ENCODE measurements around the gene NEMP2. TPM values are rescaled to one million over a fixed set of nuclear protein-coding genes. Genes with fewer than 3 reads are reported as not detected.
"Not testable (repeated sequence)": the region's sequence is repeated elsewhere in the genome, so short reads cannot be mapped to it uniquely, and the experiment has no call there.

NEMP2 gene
- total RNA-seq, 2 donors from 2014 or later, result 12.7 to 15.1 TPM

GRCh38 chr2:190507135-190507534 lies 27.4 kb downstream of the NEMP2 start:
- H3K4me3 Mint-ChIP-seq, result no peak overlapping the region
- H3K36me3 Mint-ChIP-seq (ENCODE audit: low read depth), result peaks cover 6% of the 10 kb centered on the region
- no peak for ATAC-seq
- H3K9me3 ChIP-seq (ENCODE audit: control insufficient read depth, low read length, poor library complexity, severe bottlenecking), result no peaks in the 10 kb centered on the region
- DNase-seq, result no peak
- H3K4me1 Mint-ChIP-seq, result peaks cover 5% of the 10 kb centered on the region
- peak overlapping the region; percentile 60 for H3K27ac Mint-ChIP-seq
- no peaks in the 10 kb centered on the region for H3K27me3 Mint-ChIP-seq

- Mint-ChIP-seq H3K36me3 (ENCODE audit: low read depth) (peaks cover 6% of the 10 kb centered on the region), H3K4me1 (peaks cover 5% of the 10 kb centered on the region), H3K4me3 (no peak overlapping the region), H3K27ac (peak overlapping the region; percentile 60), H3K27me3 (no peaks in the 10 kb centered on the region)
- DNase-seq (no peak), ATAC-seq (no peak)
- no peaks in the 10 kb centered on the region for H3K9me3 ChIP-seq (ENCODE audit: control insufficient read depth, low read length, poor library complexity, severe bottlenecking)
Measured at GRCh38 chr2:190506666-190507065, 27.9 kb downstream of the NEMP2 start.

GRCh38 chr2:190505696-190506095 lies 28.8 kb downstream of the NEMP2 start:
- no peak for DNase-seq
- peaks cover 9% of the 10 kb centered on the region for H3K4me1 Mint-ChIP-seq
- peaks cover 10% of the 10 kb centered on the region for H3K36me3 Mint-ChIP-seq (ENCODE audit: low read depth)
- H3K27ac Mint-ChIP-seq, result peak overlapping the region; percentile 60
- no peak for ATAC-seq
- H3K4me3 Mint-ChIP-seq, result no peak overlapping the region
- no peaks in the 10 kb centered on the region for H3K9me3 ChIP-seq (ENCODE audit: control insufficient read depth, low read length, poor library complexity, severe bottlenecking)
- H3K27me3 Mint-ChIP-seq, result no peaks in the 10 kb centered on the region

GRCh38 chr2:190504912-190505311 lies 29.6 kb downstream of the NEMP2 start:
- Mint-ChIP-seq H3K27me3 (no peaks in the 10 kb centered on the region), H3K4me1 (peaks cover 9% of the 10 kb centered on the region), H3K36me3 (ENCODE audit: low read depth) (peaks cover 10% of the 10 kb centered on the region), H3K27ac (peak overlapping the region; percentile 60), H3K4me3 (no peak overlapping the region)
- H3K9me3 ChIP-seq (ENCODE audit: control insufficient read depth, low read length, poor library complexity, severe bottlenecking), result no peaks in the 10 kb centered on the region
- ATAC-seq (no peak), DNase-seq (no peak)

- Mint-ChIP-seq H3K36me3 (ENCODE audit: low read depth) (peaks cover 10% of the 10 kb centered on the region), H3K27me3 (no peaks in the 10 kb centered on the region), H3K27ac (peak overlapping the region; percentile 85), H3K4me1 (peaks cover 9% of the 10 kb centered on the region), H3K4me3 (no peak overlapping the region)
- ATAC-seq, result no peak
- H3K9me3 ChIP-seq (ENCODE audit: control insufficient read depth, low read length, poor library complexity, severe bottlenecking), result no peaks in the 10 kb centered on the region
- no peak for DNase-seq
Measured at GRCh38 chr2:190503088-190503487, 31.4 kb downstream of the NEMP2 start.

- H3K36me3 Mint-ChIP-seq (ENCODE audit: low read depth), result peaks cover 8% of the 10 kb centered on the region
- DNase-seq (no peak), ATAC-seq (no peak)
- H3K4me1 Mint-ChIP-seq, result peaks cover 9% of the 10 kb centered on the region
- H3K27ac Mint-ChIP-seq, result no peak overlapping the region
- no peaks in the 10 kb centered on the region for H3K9me3 ChIP-seq (ENCODE audit: control insufficient read depth, low read length, poor library complexity, severe bottlenecking)
- H3K27me3 Mint-ChIP-seq, result no peaks in the 10 kb centered on the region
- no peak overlapping the region for H3K4me3 Mint-ChIP-seq
Measured at GRCh38 chr2:190501702-190502407, 32.7 kb downstream of the NEMP2 start.

- Mint-ChIP-seq H3K36me3 (ENCODE audit: low read depth) (peaks cover 8% of the 10 kb centered on the region), H3K27me3 (no peaks in the 10 kb centered on the region), H3K4me3 (no peak overlapping the region), H3K4me1 (peaks cover 7% of the 10 kb centered on the region), H3K27ac (peak overlapping the region; percentile 53)
- DNase-seq (no peak), ATAC-seq (no peak)
- no peaks in the 10 kb centered on the region for H3K9me3 ChIP-seq (ENCODE audit: control insufficient read depth, low read length, poor library complexity, severe bottlenecking)
Measured at GRCh38 chr2:190501231-190501630, 33.3 kb downstream of the NEMP2 start.

GRCh38 chr2:190500054-190500502 lies 34.4 kb downstream of the NEMP2 start:
- Mint-ChIP-seq H3K4me1 (peaks cover 7% of the 10 kb centered on the region), H3K4me3 (no peak overlapping the region), H3K27ac (no peak overlapping the region), H3K36me3 (ENCODE audit: low read depth) (peaks cover 8% of the 10 kb centered on the region), H3K27me3 (no peaks in the 10 kb centered on the region)
- ATAC-seq (no peak), DNase-seq (no peak)
- H3K9me3 ChIP-seq (ENCODE audit: control insufficient read depth, low read length, poor library complexity, severe bottlenecking), result no peaks in the 10 kb centered on the region

- Mint-ChIP-seq H3K27me3 (no peaks in the 10 kb centered on the region), H3K36me3 (ENCODE audit: low read depth) (peaks cover 8% of the 10 kb centered on the region), H3K4me1 (peaks cover 12% of the 10 kb centered on the region), H3K4me3 (no peak overlapping the region), H3K27ac (no peak overlapping the region)
- ATAC-seq (no peak), DNase-seq (no peak)
- H3K9me3 ChIP-seq (ENCODE audit: control insufficient read depth, low read length, poor library complexity, severe bottlenecking), result no peaks in the 10 kb centered on the region
Measured at GRCh38 chr2:190499273-190499672, 35.2 kb downstream of the NEMP2 start.

GRCh38 chr2:190497428-190497827 lies 37.1 kb downstream of the NEMP2 start:
- ATAC-seq (no peak), DNase-seq (no peak)
- Mint-ChIP-seq H3K27me3 (no peaks in the 10 kb centered on the region), H3K36me3 (ENCODE audit: low read depth) (peaks cover 4% of the 10 kb centered on the region), H3K4me1 (peaks cover 16% of the 10 kb centered on the region), H3K4me3 (no peak overlapping the region), H3K27ac (peak overlapping the region; percentile 14)
- no peaks in the 10 kb centered on the region for H3K9me3 ChIP-seq (ENCODE audit: control insufficient read depth, low read length, poor library complexity, severe bottlenecking)

- H3K27me3 Mint-ChIP-seq; H3K36me3 Mint-ChIP-seq (ENCODE audit: low read depth); H3K4me3 Mint-ChIP-seq; ATAC-seq; H3K9me3 ChIP-seq (ENCODE audit: control insufficient read depth, low read length, poor library complexity, severe bottlenecking); DNase-seq: not testable (repeated sequence)
- Mint-ChIP-seq H3K27ac (peak overlapping the region; percentile 27), H3K4me1 (peaks cover 12% of the 10 kb centered on the region)
Measured at GRCh38 chr2:190494600-190495227, 39.8 kb downstream of the NEMP2 start.

GRCh38 chr2:190493095-190493494 lies 41.4 kb downstream of the NEMP2 start:
- H3K4me1 Mint-ChIP-seq, result peaks cover 13% of the 10 kb centered on the region
- no peak for DNase-seq
- no peak for ATAC-seq
- peaks cover 11% of the 10 kb centered on the region for H3K36me3 Mint-ChIP-seq (ENCODE audit: low read depth)
- H3K4me3 Mint-ChIP-seq, result no peak overlapping the region
- peak overlapping the region; percentile 27 for H3K27ac Mint-ChIP-seq
- no peaks in the 10 kb centered on the region for H3K27me3 Mint-ChIP-seq
- H3K9me3 ChIP-seq (ENCODE audit: control insufficient read depth, low read length, poor library complexity, severe bottlenecking), result no peaks in the 10 kb centered on the region

- Mint-ChIP-seq H3K27me3 (no peaks in the 10 kb centered on the region), H3K27ac (no peak overlapping the region), H3K4me3 (no peak overlapping the region), H3K36me3 (ENCODE audit: low read depth) (peaks cover 12% of the 10 kb centered on the region), H3K4me1 (peaks cover 16% of the 10 kb centered on the region)
- ATAC-seq (no peak), DNase-seq (no peak)
- H3K9me3 ChIP-seq (ENCODE audit: control insufficient read depth, low read length, poor library complexity, severe bottlenecking), result no peaks in the 10 kb centered on the region
Measured at GRCh38 chr2:190490502-190490901, 44.0 kb downstream of the NEMP2 start.

GRCh38 chr2:190489475-190489874 lies 45.0 kb downstream of the NEMP2 start:
- ATAC-seq (no peak), DNase-seq (no peak)
- Mint-ChIP-seq H3K36me3 (ENCODE audit: low read depth) (peaks cover 12% of the 10 kb centered on the region), H3K27me3 (no peaks in the 10 kb centered on the region), H3K4me1 (peaks cover 13% of the 10 kb centered on the region), H3K27ac (no peak overlapping the region), H3K4me3 (no peak overlapping the region)
- no peaks in the 10 kb centered on the region for H3K9me3 ChIP-seq (ENCODE audit: control insufficient read depth, low read length, poor library complexity, severe bottlenecking)

All from T-helper 17 cell (primary cell).